K562 (cell line): ENCODE results near the gene GJB2. TPM values are rescaled to one million over a fixed set of nuclear protein-coding genes. Genes with fewer than 3 reads are reported as not detected.

ENCODE experiments used
- MXI1 ChIP-seq: IDR thresholded peaks from 2 replicates; pipeline ENCODE4 v1.6.1; 2011; ENCODE audit warnings: low read depth, mild to moderate bottlenecking, improper control_type of control experiment, low read length
- PCBP1 ChIP-seq: fragments of 200-400 bp; formaldehyde crosslinking; IDR thresholded peaks from 2 replicates; pipeline ENCODE4 v1.6.1; 2018; ENCODE audit warnings: mild to moderate bottlenecking, low read depth, low read length; ENCODE audit not compliant: poor library complexity, severe bottlenecking
- XRCC3 ChIP-seq: fragments of 450-650 bp; IDR thresholded peaks from 2 replicates; pipeline ENCODE4 v1.6.1; 2017; ENCODE audit warnings: mild to moderate bottlenecking, moderate library complexity
- ZNF184 ChIP-seq: sonication (generic); formaldehyde crosslinking; IDR thresholded peaks from 2 replicates; pipeline ENCODE4 v1.5.0; 2020; ENCODE audit warnings: missing genetic modification reagents
- ZNF23 ChIP-seq: fragments of 250-450 bp; sonication (Bioruptor Pico); IDR thresholded peaks from 2 replicates; pipeline ENCODE4 v1.4.0; 2020; ENCODE audit warnings: mild to moderate bottlenecking
- ZNF764 ChIP-seq: fragments of 250-450 bp; sonication (Bioruptor Pico); IDR thresholded peaks from 2 replicates; pipeline ENCODE4 v1.4.0; 2020; ENCODE audit warnings: low read depth, mild to moderate bottlenecking, moderate library complexity
- polyA plus RNA-seq, 8 experiments: library from polyadenylated mRNA; depleted of rRNA in 4 of 8; stranded (reverse) in 5 of 8; unstranded in 3 of 8; fragments of >200 nt; fragmentation: Nextera tagmentation in 2 of 8; fragmentation: Illumina TruSeq in 1 of 8; extraction: Ambion mirVana in 2 of 8; extraction: Trizol in 1 of 8; gene quantifications; 2 replicates each; pipeline versions ENCODE4 v1.2.1 to v1.2.3, GENCODE V29; 2011 to 2014; ENCODE audit warnings: inconsistent platforms in 1 of 8, missing spikeins in 1 of 8
- total RNA-seq, 7 experiments: library from RNA; depleted of rRNA in 6 of 7; stranded (reverse); fragments of >200 nt in 6 of 7; fragmentation: Illumina TruSeq in 2 of 7; extraction: Trizol in 2 of 7; gene quantifications; 2 replicates each; pipeline versions ENCODE4 v1.2.1 to v1.2.3, GENCODE V29; 2011 to 2021; ENCODE audit warnings: low replicate concordance in 1 of 7
- TF ChIP-seq, protein P1 (sequence below): IDR thresholded peaks from 2 replicates; pipeline ENCODE4 v1.6.1; 2011; ENCODE audit warnings: borderline replicate concordance, low read depth, mild to moderate bottlenecking, moderate library complexity, low read length; ENCODE audit not compliant: insufficient read depth, poor library complexity, severe bottlenecking
- TF ChIP-seq, protein P2 (sequence below): fragments of 450-650 bp; formaldehyde crosslinking; IDR thresholded peaks from 2 replicates; pipeline ENCODE4 v1.4.0; 2020; ENCODE audit warnings: mild to moderate bottlenecking, moderate library complexity
- TF ChIP-seq, protein P3 (sequence below): sonication (generic); formaldehyde crosslinking; IDR thresholded peaks from 2 replicates; pipeline ENCODE4 v1.8.1; 2022; ENCODE audit warnings: missing genetic modification reagents

GJB2 gene
- total and polyA plus RNA-seq, 9 of the 15 experiments (the other 6 are each of a cell fraction or from before 2014, with no cell fraction given), result not detected

DNA sequence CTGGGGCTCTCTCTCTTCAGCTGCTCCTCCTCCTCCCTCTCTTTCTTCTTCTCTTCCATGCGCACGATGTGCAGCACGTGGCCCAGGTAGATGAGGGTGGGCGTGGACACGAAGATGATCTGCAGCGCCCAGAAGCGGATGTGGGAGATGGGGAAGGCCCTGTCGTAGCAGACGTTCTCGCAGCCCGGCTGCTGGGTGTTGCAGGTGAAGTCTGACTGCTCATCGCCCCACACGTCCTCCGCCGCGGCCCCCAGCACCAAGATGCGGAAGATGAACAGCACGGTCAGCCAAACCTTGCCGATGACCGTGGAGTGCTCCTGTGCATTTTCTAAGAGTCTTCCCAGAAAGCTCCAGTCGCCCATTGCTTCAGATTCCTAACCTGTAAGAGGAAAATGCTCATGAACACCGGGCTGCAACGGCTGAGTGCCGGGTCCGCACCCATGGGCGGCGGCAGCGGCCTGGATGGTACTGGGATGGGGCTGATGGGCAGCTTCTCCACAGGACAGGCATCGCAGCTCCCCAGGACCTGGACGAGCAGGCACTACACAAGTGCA lies 49.7 kb downstream of the GJB2 start (continued):
- TF ChIP-seq, protein P1, sequence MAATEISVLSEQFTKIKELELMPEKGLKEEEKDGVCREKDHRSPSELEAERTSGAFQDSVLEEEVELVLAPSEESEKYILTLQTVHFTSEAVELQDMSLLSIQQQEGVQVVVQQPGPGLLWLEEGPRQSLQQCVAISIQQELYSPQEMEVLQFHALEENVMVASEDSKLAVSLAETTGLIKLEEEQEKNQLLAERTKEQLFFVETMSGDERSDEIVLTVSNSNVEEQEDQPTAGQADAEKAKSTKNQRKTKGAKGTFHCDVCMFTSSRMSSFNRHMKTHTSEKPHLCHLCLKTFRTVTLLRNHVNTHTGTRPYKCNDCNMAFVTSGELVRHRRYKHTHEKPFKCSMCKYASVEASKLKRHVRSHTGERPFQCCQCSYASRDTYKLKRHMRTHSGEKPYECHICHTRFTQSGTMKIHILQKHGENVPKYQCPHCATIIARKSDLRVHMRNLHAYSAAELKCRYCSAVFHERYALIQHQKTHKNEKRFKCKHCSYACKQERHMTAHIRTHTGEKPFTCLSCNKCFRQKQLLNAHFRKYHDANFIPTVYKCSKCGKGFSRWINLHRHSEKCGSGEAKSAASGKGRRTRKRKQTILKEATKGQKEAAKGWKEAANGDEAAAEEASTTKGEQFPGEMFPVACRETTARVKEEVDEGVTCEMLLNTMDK, result no peak
- TF ChIP-seq, protein P2, sequence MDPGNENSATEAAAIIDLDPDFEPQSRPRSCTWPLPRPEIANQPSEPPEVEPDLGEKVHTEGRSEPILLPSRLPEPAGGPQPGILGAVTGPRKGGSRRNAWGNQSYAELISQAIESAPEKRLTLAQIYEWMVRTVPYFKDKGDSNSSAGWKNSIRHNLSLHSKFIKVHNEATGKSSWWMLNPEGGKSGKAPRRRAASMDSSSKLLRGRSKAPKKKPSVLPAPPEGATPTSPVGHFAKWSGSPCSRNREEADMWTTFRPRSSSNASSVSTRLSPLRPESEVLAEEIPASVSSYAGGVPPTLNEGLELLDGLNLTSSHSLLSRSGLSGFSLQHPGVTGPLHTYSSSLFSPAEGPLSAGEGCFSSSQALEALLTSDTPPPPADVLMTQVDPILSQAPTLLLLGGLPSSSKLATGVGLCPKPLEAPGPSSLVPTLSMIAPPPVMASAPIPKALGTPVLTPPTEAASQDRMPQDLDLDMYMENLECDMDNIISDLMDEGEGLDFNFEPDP (CRISPR knock-in tag), result no peak
- TF ChIP-seq ZNF184 (CRISPR knock-in tag) (no peak), ZNF23 (no peak), PCBP1 (no peak), ZNF764 (CRISPR knock-in tag) (no peak), XRCC3 (no peak), MXI1 (no peak)
- TF ChIP-seq, protein P3, sequence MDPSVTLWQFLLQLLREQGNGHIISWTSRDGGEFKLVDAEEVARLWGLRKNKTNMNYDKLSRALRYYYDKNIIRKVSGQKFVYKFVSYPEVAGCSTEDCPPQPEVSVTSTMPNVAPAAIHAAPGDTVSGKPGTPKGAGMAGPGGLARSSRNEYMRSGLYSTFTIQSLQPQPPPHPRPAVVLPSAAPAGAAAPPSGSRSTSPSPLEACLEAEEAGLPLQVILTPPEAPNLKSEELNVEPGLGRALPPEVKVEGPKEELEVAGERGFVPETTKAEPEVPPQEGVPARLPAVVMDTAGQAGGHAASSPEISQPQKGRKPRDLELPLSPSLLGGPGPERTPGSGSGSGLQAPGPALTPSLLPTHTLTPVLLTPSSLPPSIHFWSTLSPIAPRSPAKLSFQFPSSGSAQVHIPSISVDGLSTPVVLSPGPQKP (CRISPR knock-in tag), result no peak
